ENCODE measurements around the gene CASZ1.

CASZ1 gene

DNA sequence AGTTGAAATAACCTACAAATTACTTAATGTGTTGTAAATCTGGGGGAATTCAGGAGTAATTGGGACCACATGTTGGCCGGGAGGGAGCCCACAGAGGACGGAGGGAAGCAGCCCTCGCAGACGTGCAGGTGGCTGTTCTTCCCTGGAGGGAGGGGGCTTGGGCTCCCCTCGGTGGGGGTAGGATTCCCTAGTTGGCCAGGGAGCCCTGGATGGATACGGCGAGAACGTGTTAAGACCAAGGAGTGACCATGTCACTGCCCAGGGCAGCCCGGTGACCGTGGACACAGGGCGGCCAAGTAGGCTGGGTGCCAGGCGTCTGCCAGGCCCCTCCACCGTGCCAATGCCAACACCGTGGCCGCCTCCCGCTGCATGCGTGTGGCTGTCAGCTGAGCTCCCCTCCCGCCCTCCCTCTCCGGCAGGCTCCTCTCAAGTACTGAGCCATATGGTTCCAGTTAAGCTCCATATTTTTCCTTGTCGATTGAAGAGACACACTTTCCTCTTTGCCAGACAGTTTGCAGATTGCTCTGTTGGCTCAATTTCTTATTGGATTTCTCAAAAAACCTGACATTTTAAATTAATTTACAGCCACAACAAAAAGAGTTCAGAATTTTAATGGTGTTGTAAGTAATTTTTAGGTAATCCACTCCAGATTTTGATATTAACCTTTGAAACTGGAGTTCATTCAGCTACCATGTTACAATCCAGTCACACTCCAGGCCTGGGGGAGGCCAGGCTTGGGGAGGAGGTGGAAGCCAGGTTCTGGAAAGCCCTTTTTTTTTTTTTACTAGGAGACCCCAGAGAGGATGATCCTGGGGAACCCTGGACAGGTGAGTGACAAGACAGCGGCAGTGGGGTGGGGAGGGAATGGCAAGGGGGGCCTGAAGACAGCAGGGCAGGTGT is 71.2 kb downstream of the CASZ1 start:
- no peak for DNase-seq

DNA sequence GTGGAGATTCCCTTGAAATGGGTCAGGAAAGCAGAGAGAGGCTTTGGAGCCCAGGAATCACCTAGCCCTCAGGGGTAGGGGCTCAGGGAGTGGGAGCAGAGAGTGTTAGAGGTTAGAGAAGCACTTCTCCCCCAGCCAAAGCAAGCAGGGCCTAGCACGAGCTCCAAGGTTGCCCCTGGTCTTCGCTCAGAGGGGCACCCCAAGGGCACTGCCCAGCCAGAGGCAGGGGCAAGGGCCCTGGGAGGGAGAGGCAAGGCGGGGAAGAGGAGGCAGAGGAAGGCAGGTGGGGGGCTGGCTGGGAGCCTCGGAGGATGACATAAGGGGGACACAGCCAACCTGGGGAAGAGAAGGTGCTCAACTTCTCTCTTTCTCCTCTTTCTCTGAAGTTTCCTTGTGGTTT is 71.9 kb downstream of the CASZ1 start:
- DNase-seq, result no peak

DNA sequence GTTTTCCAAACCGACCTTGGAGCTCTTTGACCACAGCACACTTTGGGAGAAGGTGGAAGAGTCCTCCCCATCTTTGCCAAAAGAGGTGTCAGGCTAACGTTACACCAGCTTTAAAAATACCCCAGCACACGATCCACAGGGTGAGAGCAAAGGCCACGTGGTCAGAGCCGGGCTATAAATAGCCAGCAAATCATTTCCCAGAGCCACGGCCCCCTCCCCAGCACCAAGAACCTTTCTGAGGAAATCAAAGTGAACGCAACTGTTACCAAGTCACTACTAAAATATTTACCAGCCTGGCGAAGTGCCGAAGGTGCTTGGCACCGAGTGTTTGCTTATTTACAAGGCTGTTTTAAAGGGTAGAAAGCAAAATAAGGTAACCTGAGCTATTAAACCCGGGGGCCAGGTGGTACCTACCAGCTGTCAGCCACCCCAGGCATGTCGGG is 72.4 kb downstream of the CASZ1 start:
- no peak for DNase-seq

DNA sequence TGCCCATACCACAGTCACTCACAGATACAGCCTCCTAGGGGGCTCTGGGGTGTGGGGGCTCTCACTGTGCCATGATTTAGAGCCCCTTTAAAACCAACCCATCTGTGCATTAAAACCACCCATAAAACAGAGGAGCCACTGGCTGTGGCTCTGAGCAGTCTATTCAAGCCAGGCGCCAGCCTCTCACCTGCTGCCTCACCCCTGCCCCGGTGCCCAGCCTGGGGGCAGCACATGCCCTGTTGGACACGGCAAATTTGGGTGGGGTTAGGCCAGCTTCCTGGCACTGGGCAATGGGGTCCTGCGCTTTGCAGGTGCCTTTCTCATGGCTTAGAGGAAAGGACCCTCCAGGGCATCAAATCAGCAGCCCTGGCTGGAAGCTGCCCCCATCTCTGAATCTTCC is 73.1 kb downstream of the CASZ1 start:
- DNase-seq, result no peak

DNA sequence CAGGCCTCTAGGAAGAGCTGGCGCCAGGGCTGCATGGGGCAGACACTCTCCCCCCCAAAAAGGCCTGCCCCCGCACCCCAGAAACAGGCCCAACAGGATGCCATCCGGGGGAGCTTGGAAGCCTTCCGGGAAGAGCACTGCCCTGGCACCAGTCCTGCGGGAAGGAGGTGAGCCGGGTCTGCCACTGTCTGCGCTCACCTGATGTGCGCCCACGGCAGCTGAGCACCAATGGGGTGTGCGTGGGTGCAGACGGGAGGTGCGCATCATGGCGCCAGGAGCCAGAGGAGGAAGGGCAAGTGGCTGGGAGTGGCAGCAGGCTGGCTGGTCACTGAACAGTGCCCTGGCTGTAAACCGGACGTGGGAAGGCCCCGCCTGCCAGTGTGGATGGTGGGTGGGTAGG is 73.6 kb downstream of the CASZ1 start:
- no peak for DNase-seq

DNA sequence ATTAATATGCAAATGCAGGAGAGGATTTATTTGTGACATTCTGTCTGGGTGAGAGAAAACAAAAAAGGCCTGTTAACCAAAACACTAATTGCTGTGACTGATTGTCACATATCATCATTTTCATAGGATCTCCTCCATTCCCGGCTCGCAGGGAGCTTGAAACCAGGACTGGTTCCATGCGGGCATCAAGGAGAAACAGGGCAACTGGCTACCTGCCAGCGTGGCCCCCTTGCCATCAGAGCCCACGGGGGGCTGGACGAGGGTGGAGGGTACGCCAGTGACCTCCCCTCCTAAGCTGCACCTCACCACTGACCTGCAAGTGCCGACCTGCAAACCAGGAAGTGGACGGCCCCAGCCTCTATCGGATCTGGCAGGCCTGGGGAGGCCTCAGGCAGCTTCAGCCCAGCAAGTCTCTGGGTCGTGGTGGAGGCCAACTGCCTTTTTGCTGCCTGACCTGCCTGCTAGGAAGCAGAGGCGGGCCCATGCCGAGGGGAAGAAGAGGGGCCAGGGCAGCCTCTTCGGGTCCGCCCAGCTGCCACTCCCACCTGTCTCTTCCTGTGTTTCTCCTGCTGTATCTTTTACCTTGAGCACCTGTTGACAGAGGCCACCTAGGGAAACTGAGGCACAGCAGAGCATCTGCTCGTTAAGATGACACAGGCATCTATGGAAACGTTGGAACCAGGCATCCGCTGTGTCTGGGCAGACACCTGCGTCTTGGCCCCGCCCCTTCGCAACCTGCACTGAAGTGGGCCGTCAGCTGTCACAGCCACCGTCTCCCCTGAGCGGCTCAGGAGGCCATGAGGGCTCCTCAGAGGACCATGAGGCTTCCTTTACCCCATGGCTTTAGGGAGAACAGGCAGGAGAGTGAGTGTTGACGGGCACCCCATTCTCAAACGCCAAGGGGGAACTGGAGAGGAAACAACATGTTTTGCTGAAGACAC is 74.8 kb downstream of the CASZ1 start:
- DNase-seq, result no peak

DNA sequence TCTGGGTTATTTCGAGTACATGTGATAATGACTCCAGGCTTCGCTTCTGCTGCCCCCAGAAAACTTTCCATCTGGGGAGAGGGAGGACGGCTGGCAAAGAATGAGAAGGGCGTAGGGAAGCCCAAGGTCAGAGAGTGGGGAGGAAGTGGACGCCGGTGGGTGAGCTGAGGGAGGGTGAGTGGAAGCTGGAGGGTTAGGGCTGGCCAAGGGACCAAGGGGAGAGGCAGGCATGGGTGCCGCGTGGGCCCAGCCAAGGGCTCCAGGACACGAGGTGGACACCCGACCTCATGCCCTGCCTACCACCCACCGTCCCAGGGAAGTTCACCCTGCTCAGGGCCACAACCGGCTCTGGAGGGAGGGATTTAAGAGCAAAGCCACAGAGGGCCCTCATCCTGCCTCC is 75.8 kb downstream of the CASZ1 start:
- DNase-seq, result no peak

DNA sequence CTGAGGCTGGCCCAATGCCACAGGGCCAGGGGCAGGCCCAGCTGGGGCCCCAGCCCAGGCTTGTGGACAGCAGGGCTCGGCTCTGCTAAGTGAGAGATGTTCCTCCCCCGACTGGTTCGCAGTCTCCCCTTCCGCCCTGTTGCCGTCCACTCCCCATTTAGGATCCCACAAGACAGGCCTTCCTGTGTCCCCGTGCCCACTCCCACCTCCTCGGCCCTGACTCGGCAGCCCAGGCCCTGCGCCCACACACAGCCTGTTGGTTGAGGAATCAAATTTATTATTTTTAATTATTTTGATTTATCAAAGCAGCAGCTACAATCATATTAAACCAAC is 78.4 kb downstream of the CASZ1 start:
- DNase-seq, result no peak

DNA sequence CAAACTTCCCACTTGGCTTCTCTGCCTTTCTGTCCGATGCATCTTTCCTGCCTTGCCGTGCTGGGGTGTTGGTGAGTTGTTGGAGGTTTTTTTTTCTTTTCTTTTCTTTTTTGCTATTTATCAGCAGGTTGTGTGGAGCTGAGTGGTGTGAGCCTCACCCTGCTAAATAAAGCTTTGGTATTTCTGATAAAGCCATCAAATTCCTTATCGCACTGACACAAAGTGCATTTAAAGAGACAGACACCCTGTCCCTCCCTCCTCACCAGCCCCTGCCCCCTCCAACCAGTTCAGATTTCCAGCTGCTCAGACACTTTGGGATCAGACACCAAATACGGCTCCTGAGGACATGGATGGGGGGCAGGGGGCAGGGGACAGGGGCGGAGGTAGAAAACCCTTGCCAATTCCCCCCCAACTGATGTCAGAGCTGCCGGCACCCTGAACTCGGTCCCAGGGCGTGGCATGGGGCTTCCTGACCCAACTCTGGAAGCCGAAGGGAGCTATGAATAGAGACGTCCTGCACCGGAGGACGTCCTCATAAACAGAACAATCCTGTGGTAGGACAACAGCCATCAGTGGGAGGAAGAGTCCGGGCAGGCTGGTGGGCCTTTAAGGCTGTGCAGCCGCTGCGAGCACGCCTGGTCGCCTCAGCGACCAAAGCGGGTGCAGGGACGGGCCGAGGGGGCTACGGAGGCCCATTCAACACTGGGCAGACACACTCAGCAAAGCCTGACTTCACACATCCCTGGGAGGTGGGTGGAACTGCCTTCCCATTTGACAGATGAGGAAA is 79.0 kb downstream of the CASZ1 start:
- no peak for DNase-seq

DNA sequence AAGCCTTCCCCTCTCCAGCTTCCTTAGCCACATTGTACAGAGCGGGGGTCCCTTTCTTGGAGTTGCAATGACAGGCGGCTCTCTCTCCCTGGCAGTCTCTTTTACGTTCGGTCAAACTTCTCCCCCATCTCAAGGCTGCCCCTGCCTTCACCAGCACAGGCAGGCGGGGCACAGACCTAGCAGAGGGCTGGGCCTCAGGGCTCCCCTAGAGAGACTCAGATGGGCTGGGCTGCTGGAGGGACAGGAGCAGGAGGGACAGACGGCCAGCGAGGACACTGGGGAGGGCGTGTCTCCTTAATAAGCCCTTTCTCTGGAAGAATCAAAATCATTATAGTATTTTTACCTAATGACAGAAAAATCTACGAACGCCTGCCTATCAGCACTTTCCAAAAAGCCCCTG is 79.6 kb downstream of the CASZ1 start:
- no peak for DNase-seq

DNA sequence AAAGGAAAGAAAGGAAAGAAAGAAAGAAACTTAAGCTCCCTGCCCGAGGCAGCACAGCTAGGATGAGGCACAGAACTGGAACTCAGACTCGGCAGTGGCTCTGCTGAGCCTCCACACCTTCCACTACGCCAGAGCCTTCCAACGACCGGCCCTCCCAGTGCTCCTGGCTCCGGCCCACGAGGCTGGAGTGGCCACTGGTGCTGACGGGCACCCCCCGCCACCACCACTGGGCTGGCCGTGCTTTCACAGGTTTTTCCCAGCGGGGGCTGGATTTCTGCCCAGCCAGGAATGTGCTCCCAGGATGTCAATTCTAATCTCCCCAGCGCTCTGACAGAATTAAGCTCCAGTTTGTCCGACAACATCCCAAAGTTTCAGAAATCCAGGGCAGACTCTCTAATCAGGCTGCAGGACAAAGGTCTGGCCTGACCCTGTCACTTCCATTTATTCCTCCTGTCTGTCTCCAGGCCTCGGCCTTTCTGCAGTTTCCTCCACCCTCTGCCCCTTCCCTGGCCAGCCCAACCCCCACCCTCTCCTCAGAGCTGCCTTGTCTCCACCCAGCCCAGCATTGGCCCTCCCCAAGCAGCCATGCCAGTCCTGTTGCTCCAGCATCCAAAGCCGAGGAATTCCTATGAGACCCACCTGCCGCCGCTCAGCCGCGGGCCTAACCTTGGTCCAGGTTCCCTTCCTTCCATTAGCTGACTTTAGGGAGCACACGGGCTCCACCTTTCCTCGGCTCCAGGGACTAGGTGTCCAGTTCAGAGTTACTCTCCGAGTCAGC is 81.9 kb downstream of the CASZ1 start:
- no peak for DNase-seq

DNA sequence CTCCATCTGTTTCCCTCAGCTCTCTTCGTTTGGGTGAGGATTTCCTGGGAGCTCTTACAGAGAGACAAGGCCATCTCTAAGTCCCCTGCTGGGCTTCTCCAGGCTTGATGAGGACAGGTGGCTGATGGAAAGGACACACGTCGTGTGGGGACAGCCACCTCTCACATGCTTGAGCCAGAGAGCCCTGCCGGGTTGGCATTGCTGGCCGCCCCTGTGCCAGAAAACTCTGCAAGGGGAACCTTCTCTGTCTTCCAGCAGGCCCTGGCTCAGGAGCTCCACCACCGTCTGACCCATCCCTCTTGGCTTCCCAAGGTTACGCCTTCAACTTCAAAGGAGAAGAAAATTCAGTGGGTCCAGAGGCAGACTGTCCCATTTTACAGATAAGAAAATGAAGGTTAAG is 82.8 kb downstream of the CASZ1 start:
- no peak for DNase-seq

DNA sequence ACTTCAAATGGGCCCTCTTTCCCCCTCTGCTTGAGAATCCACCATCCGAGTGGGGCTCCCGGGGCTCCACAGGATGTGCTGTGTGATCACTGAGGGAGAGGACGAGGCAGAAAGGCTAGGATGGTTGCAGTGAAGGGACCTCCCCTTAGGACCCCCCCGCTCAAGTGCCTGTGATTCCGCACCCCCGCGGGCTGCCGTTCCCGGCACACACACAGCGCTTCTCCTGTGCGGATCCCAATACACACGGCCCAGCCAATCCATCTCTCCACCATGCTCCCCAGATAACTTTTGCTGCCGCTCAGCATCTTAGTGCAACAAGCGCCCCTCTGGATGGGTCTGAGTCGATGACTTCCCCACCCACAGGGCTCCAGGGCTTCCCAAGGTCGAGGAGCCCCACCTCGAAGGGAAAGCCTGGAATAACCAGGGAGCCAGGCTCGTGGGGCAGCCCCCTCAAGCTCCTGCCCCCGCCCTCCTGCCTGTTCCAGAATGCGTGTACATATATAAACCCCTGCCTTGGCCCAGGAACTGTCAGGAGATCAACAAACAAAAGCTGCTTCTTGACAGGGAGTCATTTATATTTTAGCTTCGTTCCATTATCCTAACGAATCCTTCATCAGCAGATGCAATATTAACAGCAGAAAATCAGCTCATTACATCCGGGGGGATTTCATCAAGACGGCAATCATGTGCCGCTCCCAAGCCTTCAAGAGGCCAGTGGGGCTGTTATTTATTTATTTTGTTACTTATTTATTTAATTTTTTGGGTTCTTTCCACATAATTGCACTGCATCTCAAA is 83.7 kb downstream of the CASZ1 start:
- no peak for DNase-seq

DNA sequence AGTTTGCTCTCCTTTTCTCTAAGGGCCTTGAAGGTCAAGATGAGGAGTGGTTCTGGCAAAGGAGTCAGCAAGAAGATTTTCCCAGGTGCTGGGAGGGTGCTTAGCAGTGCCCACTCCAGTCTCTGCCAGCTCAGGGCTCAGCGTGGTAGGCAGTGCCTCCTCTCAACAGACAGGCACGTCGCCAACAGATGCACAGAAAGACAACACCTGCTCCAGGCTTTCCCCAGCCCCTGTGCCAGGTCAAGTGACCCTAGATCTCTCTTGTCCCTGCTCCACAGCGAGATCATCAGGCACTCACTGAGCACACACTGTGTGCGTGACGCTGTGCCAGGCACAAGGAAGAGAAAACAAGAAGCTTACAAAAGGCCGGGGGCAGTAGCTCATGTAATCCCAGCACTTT is 86.0 kb downstream of the CASZ1 start:
- DNase-seq, result no peak

DNA sequence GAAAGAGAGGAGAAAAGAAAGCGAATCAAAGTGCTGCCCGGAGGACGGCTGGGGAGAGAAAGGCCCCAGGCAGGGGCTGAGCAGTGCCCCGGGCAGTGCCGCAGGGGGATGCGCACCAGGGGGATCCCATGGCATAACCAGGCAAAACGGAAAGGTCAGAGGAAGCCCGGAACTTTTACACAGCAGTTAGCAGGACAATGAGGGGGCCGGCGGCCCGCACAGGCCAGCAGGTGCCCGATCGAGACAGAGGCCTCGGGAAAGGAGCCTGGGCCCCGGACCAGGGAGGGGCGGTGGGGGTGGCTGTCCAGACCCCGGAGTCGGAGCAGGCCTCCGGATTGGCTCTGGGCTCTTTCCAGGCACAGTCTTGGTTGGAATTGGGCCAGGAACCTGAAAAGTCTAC is 86.8 kb downstream of the CASZ1 start:
- no peak for DNase-seq

DNA sequence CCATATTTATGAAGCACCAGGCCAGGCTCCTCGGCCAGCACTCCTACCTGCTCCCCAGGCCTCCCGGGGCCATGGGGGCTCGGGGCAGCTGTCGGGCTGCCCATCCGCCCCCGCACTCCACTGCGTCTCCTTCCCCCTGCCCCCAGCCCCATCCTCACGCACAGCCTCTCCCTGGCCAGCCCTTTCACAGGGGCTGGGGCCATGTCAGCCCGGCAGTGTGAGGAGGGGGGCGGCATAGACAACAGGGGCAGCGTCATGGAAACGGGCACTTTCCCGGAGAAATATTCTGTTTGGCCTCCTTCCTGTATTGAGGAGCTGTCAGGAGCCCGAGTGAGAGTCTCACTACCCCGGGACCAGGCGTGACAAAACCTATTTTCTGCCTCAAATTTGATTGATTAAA is 87.3 kb downstream of the CASZ1 start:
- DNase-seq, result no peak

DNA sequence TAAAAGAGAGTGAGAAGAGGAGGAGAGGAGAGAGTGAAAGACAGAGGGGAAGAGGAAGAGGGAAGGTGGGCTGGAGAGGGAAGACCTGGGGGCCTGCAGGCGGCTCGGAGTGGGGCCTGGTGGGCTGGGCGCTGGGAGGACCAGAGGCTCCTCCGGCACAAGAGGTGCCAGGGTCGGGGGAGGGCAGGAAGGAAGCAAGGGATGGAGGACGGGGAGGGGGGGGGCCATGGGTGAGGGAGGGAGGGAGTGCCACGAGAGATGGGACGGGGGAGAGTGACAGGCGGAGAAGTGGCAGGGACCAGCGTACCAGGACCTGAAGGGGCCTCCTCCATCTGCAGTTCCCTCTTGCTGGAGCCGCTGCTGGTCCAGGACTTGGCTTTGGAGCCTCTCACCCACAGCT is 87.7 kb downstream of the CASZ1 start:
- no peak for DNase-seq

DNA sequence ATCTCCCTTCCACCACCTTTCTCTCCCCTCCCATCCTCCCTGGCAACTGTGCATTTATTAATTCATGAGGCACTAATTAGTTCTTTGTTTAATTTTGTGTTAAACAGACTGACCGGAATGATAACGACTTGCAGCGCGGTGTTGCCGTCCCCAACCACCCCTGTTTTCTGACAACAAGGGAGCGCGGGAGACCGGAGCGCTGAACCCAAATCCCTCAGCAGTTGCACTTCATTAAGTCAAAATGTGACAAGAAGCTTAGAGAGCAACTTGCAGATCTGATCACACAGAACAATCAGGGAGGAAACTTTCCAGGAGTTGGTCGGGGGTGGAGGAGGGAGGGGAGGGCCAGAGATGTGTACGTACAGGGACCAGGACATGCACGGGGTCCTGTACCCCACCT is 89.2 kb downstream of the CASZ1 start:
- no peak for DNase-seq

DNA sequence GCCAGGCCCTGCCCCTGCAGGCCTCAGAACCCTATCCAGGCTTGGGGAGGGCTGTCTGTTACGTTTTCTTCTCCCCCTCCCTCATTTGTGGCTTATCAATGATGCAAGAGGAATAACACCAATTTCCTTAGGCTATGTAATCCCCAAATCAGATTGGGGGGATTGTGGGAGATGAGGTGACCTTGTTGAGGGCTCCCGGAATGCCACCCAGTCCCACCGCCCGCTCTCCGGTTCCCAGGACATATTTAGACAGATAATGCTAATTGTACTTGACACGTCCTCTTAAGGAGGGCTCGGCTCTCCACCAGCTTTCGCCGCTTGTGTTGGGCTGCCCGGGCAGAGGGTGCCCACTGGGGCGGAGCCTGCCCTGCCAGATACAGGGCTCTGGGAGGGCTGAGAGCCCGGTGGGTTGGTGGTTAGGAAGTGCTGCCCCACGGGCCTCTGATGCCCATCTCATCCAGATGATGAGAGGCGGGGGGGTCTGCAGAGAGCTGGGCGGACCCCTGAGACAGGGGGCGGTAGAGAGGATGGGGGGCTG is 90.0 kb downstream of the CASZ1 start:
- no peak for DNase-seq

DNA sequence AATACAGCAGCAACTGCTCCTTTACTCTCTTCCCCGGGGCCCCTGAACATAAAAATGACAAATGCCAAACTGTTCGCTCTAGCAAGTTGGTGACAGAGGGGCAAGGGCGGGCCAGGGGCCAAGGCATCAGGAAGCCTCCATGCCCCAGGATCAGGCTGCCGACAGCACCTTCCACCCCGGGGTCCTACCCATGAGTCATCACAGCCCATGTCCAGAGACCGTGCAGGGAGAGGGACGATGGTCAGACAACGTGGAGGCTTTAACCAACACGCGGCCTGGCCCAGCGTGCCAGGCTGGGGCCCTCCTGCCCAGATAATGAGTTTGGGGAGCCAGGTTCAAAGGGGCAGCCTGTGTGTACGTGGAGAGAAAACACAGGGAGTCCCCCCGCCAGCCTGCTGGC is 90.5 kb downstream of the CASZ1 start:
- no peak for DNase-seq

DNA sequence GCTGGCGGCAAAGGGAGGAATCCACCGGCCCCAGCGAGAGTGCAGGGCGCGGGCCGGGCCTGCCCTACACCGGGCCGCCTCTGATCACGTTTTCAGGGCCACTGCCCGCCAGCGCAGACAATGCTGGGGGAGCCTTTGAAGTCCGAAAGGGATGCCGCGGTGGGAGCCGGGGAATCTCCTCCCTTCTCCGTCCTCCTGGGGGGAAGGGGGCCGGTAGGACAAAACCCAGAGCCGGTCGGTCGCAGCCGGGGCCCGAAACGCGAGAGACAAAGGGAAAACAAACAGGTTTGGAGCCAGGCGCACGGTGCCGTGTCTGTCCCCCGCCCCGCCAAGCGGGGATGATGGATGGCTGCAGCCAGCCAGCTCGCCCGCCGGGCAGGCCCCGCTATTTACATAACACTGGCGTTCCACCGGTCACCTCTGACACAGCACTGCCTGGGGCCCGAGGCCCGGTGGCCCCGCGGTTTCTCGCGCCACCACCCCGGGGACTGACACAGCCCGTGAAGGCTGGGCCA is 92.0 kb downstream of the CASZ1 start:
- DNase-seq, result no peak

Data from CD4-positive, alpha-beta T cell treated with Interleukin-12 subunit alpha and Interleukin-12 subunit beta, for 1 hour (primary cell).